ENCODE results near the gene MYLK2.
"Not testable (repeated sequence)": the region's sequence is repeated elsewhere in the genome, so short reads cannot be mapped to it uniquely, and the experiment has no call there.

Gene MYLK2

GRCh38 chr20:31816221-31816620, 2.9 kb upstream of the MYLK2 start:
- no peak for DNase-seq

- DNase-seq, result no peak
Measured at GRCh38 chr20:31817461-31817860, 1.7 kb upstream of the MYLK2 start.

GRCh38 chr20:31818376-31818908, 714 bp upstream of the MYLK2 start:
- no peak for DNase-seq

- no peak for DNase-seq
Measured at GRCh38 chr20:31820228-31820627, 1.1 kb downstream of the MYLK2 start.

GRCh38 chr20:31821427-31821826, 2.3 kb downstream of the MYLK2 start:
- no peak for DNase-seq

- peak; percentile 92 for DNase-seq
Measured at GRCh38 chr20:31822421-31823330, 3.5 kb downstream of the MYLK2 start.

GRCh38 chr20:31823360-31824124, 4.4 kb downstream of the MYLK2 start:
- no peak for DNase-seq

GRCh38 chr20:31824125-31824485, 4.9 kb downstream of the MYLK2 start:
- no peak for DNase-seq

GRCh38 chr20:31824554-31825313, 5.6 kb downstream of the MYLK2 start:
- peak; percentile 23 for DNase-seq

GRCh38 chr20:31826074-31826473, 6.9 kb downstream of the MYLK2 start:
- no peak for DNase-seq

- DNase-seq, result no peak
Measured at GRCh38 chr20:31827059-31827458, 7.9 kb downstream of the MYLK2 start.

GRCh38 chr20:31828016-31828415, 8.9 kb downstream of the MYLK2 start:
- not testable (repeated sequence) for DNase-seq

- no peak for DNase-seq
Measured at GRCh38 chr20:31829731-31830130, 10.6 kb downstream of the MYLK2 start.

GRCh38 chr20:31830406-31830981, 11.3 kb downstream of the MYLK2 start:
- no peak for DNase-seq

GRCh38 chr20:31831211-31831610, 12.1 kb downstream of the MYLK2 start:
- no peak for DNase-seq

GRCh38 chr20:31831771-31832306, 12.7 kb downstream of the MYLK2 start:
- no peak for DNase-seq

- no peak for DNase-seq
Measured at GRCh38 chr20:31833130-31833930, 14.2 kb downstream of the MYLK2 start.

GRCh38 chr20:31833931-31834521, 14.9 kb downstream of the MYLK2 start:
- DNase-seq, result no peak

- no peak for DNase-seq
Measured at GRCh38 chr20:31835554-31835953, 16.4 kb downstream of the MYLK2 start.

GRCh38 chr20:31835977-31836852, 17.1 kb downstream of the MYLK2 start:
- DNase-seq, result peak; percentile 56

All from NCI-H2029 treated with DMSO at 0.1 percent for 48 hours (cell line).